Glutamatergic neuron (in vitro differentiated cells): ENCODE results near the gene HTR1B. TPM values are rescaled to one million over a fixed set of nuclear protein-coding genes. Genes with fewer than 3 reads are reported as not detected.

ENCODE experiments used
- DNase-seq: peaks from one replicate; pipeline ENCODE4 v3.0.0; 2022
- H3K27ac Mint-ChIP-seq: one replicate; pipeline ENCODE4 v1.8.0; 2020; ENCODE audit warnings: mild to moderate bottlenecking, mixed read lengths, inconsistent platforms; ENCODE audit not compliant: unreplicated experiment
- H3K27me3 Mint-ChIP-seq: one replicate; pipeline ENCODE4 v1.8.0; 2020; ENCODE audit warnings: mild to moderate bottlenecking, moderate library complexity, mixed read lengths, inconsistent platforms; ENCODE audit not compliant: unreplicated experiment
- H3K36me3 Mint-ChIP-seq: one replicate; pipeline ENCODE4 v1.8.0; 2020; ENCODE audit warnings: mild to moderate bottlenecking, mixed read lengths, inconsistent platforms; ENCODE audit not compliant: unreplicated experiment
- H3K4me1 Mint-ChIP-seq: one replicate; pipeline ENCODE4 v1.8.0; 2020; ENCODE audit warnings: mild to moderate bottlenecking, low read depth, mixed read lengths, inconsistent platforms; ENCODE audit not compliant: unreplicated experiment
- H3K4me3 Mint-ChIP-seq: one replicate; pipeline ENCODE4 v1.8.0; 2020; ENCODE audit warnings: mild to moderate bottlenecking, mixed read lengths, inconsistent platforms; ENCODE audit not compliant: unreplicated experiment
- H3K9me3 Mint-ChIP-seq: one replicate; pipeline ENCODE4 v1.8.0; 2020; ENCODE audit warnings: mild to moderate bottlenecking, moderate library complexity, mixed read lengths, inconsistent platforms; ENCODE audit not compliant: unreplicated experiment
- CTCF ChIP-seq: fragments of 200-600 bp; sonication (generic); IDR thresholded peaks from one replicate; pipeline ENCODE4 v1.5.0; 2021; ENCODE audit not compliant: partially characterized antibody, unreplicated experiment
- long read RNA-seq: library from polyadenylated mRNA; unstranded; transcript quantifications from one replicate; pipeline ENCODE4 v2.0.0, GENCODE V29; 2020; ENCODE audit not compliant: unreplicated experiment
- total RNA-seq: library from RNA; stranded (reverse); fragmentation: NEBNext Ultra II Directional; extraction: Animal tissue kit (Norgen Biotek cat#: 25700); gene quantifications from one replicate; pipeline ENCODE4 v1.2.1, GENCODE V29; 2021; ENCODE audit not compliant: unreplicated experiment

HTR1B gene
- 4.2 TPM for total RNA-seq
- long read RNA-seq = 0 reads

DNA sequence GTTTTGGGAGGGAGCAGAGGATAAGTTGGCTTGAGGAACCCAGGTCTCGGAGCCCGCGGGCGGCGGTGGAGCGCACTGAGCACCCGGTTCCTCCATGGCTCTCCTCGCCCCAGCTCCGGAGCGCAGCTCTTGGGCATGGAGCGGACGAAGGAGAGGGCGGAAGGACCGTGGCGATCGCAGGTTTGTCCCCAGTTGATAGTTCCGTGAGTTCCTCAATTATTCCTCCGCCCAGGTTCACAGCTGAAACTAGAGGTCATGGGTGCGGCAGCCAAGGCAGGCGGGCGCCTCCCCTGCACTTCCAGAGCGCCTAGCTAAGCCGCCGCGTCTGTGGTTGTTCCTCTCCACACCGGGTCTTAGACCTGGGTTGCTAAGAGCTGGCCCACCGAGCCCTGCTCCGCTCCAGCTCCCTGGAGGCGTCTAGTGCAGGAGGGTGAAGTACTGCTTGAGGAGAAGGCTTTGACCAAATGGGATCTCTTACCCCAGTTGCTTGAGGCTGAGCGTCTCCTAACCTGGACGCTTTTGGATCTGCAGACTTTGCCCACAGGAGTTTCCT lies at the start of gene HTR1B:
Gene HTR1B (minus strand): TSS at position 184 of the 553 bp plus-strand sequence. CDS start 88 bp downstream, at position 96.
- peak; percentile 59 for DNase-seq
- TF ChIP-seq CTCF = no peak
- peaks cover 8% of the 10 kb centered on the region for H3K9me3 Mint-ChIP-seq
- no peaks in the 10 kb centered on the region for H3K36me3 Mint-ChIP-seq
- peaks cover 23% of the 10 kb centered on the region for H3K4me1 Mint-ChIP-seq
- peak within 1 kb of the TSS; percentile 98 for H3K4me3 Mint-ChIP-seq
- peaks cover 16% of the 10 kb centered on the region for H3K27me3 Mint-ChIP-seq
- H3K27ac Mint-ChIP-seq = peak within 1 kb of the TSS; percentile 19

DNA sequence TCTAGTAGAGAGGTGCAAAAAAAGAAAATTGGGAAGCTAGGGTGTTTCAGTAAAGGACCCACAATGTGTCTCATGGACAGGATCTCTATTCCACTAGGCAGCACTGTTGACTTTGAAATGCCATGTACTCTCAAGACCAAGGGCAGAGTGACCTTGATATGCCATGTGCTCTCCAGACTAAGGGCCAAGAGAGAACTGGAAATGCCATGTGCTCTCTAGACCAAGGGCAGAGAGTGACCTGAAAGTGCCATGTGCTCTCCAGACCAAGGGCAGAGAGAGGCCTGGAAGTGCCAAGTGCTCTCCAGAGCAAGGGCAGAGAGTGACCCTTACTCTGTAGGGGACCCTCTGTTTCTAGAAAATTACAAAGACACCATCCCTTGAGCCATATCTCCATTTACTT lies 49.3 kb upstream of the HTR1B start:
- TF ChIP-seq CTCF = no peak
- Mint-ChIP-seq H3K27ac (no peak overlapping the region), H3K36me3 (peaks cover 18% of the 10 kb centered on the region), H3K4me3 (no peak overlapping the region), H3K27me3 (no peaks in the 10 kb centered on the region), H3K9me3 (peaks cover 6% of the 10 kb centered on the region), H3K4me1 (no peaks in the 10 kb centered on the region)
- DNase-seq = no peak

DNA sequence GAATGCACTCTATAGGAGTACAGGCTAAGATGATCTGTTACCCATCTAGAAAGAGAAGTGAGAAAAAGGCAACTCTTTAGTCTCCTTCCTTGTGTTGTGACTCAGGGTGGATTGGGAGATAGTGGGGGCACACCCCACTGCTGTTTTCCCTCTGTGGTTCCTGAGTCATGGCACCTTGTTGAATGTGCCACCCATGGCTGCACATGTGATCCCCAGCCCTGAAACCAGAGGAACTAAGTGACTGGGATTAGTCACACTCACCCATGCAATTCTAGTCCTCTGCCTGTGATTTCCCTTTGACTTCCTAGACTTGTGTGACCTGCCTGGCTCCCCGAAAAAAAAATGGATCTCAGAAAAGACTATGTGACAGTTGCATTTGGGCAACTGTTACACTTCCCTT lies 48.6 kb upstream of the HTR1B start:
- Mint-ChIP-seq H3K9me3 (peaks cover 6% of the 10 kb centered on the region), H3K36me3 (peaks cover 18% of the 10 kb centered on the region), H3K4me3 (no peak overlapping the region), H3K27ac (no peak overlapping the region), H3K27me3 (no peaks in the 10 kb centered on the region), H3K4me1 (no peaks in the 10 kb centered on the region)
- TF ChIP-seq CTCF = no peak
- no peak for DNase-seq

DNA sequence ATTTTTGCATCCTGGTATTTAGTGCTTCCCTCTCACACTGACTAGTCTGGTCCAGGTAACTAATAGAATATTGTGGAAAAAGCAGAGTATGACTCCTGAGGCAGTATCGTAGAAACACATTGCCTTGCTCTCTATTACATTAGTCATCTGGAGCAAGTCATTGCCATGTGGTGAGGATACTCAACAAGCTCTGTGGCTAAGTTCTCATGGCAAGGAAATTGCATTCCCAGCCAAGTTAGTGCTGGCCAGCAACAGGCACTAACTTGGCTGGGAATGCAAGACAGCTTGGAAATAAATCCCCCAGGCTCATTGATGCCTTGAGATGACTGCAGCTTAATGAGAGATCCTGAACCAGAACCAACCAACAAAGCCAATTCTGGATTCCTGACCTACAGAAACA lies 39.7 kb upstream of the HTR1B start:
- no peaks in the 10 kb centered on the region for H3K9me3 Mint-ChIP-seq
- no peak overlapping the region for H3K4me3 Mint-ChIP-seq
- no peak for DNase-seq
- TF ChIP-seq CTCF = no peak
- H3K27me3 Mint-ChIP-seq = no peaks in the 10 kb centered on the region
- H3K36me3 Mint-ChIP-seq = no peaks in the 10 kb centered on the region
- H3K27ac Mint-ChIP-seq = no peak overlapping the region
- H3K4me1 Mint-ChIP-seq = no peaks in the 10 kb centered on the region

DNA sequence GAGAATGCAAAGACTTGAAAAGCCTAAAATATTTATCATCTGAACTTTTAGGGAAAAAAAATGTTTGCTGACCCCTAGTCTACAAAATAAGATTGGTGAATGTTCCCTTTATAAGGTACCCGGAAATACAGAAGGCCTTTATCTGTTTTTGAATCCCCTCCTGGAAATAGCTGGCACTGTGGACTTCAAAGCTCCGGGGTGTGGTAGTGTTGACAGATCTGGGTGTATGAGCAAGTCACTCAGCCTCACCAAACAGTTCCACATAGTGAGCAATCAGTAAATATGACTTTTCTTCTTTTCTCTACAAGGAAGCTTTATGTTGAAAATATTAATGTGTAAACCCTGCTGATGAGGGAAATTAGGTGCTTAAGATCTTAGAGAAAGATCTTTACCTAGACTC lies 29.2 kb upstream of the HTR1B start:
- Mint-ChIP-seq H3K27ac (no peak overlapping the region), H3K4me1 (no peaks in the 10 kb centered on the region), H3K36me3 (no peaks in the 10 kb centered on the region), H3K9me3 (no peaks in the 10 kb centered on the region), H3K4me3 (no peak overlapping the region), H3K27me3 (no peaks in the 10 kb centered on the region)
- DNase-seq = no peak
- no peak for TF ChIP-seq CTCF
